Adrenal gland (tissue), 12 donors: ENCODE data around the gene ARFIP1. TPM values are rescaled to one million over a fixed set of nuclear protein-coding genes. Genes with fewer than 3 reads are reported as not detected.

Source experiments
- DNase-seq, 7 donors: peaks; one replicate each; pipeline ENCODE4 v3.0.0-alpha.2; 2019 to 2020
- H3K27ac ChIP-seq, 5 donors: fragments of 200-600 bp; sonication (generic) in 4 of 5; 1 replicate in 3 of 5; 2 replicates in 2 of 5; pipeline versions ENCODE4 v1.5.1 to v1.8.0; 2016 to 2020; ENCODE audit warnings: mild to moderate bottlenecking in 1 of 5
- H3K27me3 ChIP-seq: fragments of 200-600 bp; 2 replicates; pipeline ENCODE4 v1.8.0; 2021
- H3K36me3 ChIP-seq, 2 donors: fragments of 200-600 bp; replicated peaks in 1 of 2; 1 replicate in 1 of 2; 2 replicates in 1 of 2; pipeline versions ENCODE4 v1.5.1 to v1.8.0; 2018 to 2022
- H3K4me1 ChIP-seq, 2 donors: fragments of 200-600 bp; replicated peaks in 1 of 2; 1 replicate in 1 of 2; 2 replicates in 1 of 2; pipeline versions ENCODE4 v1.5.1 to v1.8.0; 2018 to 2021
- H3K4me3 ChIP-seq, 4 donors: fragments of 200-600 bp; sonication (generic) in 3 of 4; one replicate each; pipeline ENCODE4 v1.5.1; 2016 to 2018
- H3K9me3 ChIP-seq, 3 donors: fragments of 200-600 bp; sonication (generic) in 1 of 3; replicated peaks in 1 of 3; 1 replicate in 2 of 3; 2 replicates in 1 of 3; pipeline versions ENCODE4 v1.5.1 to v1.8.0; 2016 to 2021
- POLR2A ChIP-seq, 2 donors: fragments of 450-650 bp; IDR thresholded peaks; one replicate each; pipeline ENCODE4 v1.6.1; 2017; ENCODE audit warnings: antibody characterized with exemption in 2 of 2, mild to moderate bottlenecking in 2 of 2, moderate library complexity in 1 of 2
- WGBS, 4 donors: extraction: QIAGEN DNeasy Blood & Tissue Kit in 2 of 4; methylation state at CpG; one replicate each; pipeline versions ENCODE4 v1.1.5 to v1.1.7; 2013 to 2017; 5-methylcytosine and 5-hydroxymethylcytosine counted together
- intact Hi-C, 2 donors: fragments of 100-400 bp; cut with DNase I; formaldehyde crosslinking; loops; one replicate each; pipeline versions ENCODE4 v1.14.1 to v1.15.0; 2022 to 2023
- polyA plus RNA-seq, 3 donors: library from polyadenylated mRNA; stranded (reverse); fragments of 200-250 nt in 2 of 3; fragments of 350-450 nt in 1 of 3; fragmentation: Illumina TruSeq in 1 of 3; extraction: RNeasy Lipid Tissue Mini Kit (QIAGEN cat#74804) in 1 of 3; gene quantifications; one replicate each; pipeline ENCODE4 v1.2.3, GENCODE V29; 2013 to 2014
- total RNA-seq, 9 donors: library from RNA; depleted of rRNA in 4 of 9; stranded (reverse); fragments of >200 nt in 4 of 9; fragments of 120-200 nt in 1 of 9; fragmentation: NEBNext Ultra II Directional in 1 of 9; extraction: Animal tissue kit (Norgen Biotek cat#: 25700) in 1 of 9; gene quantifications; one replicate each; pipeline versions ENCODE4 v1.1.0 to v1.2.4, GENCODE V29; 2013 to 2023
- TF ChIP-seq, protein P1 (sequence below), 6 experiments: fragments of 450-650 bp in 4 of 6; fragments of 200-600 bp in 2 of 6; sonication (generic) in 1 of 6; IDR thresholded peaks; 1 replicate in 5 of 6; 2 replicates in 1 of 6; pipeline versions ENCODE4 v1.5.1 to v1.8.0; 2016 to 2021; ENCODE audit warnings: antibody characterized with exemption in 6 of 6, mild to moderate bottlenecking in 2 of 6, moderate library complexity in 1 of 6
- donor health status: healthy with polysubstance abuse.
- donor health status: Bipolar disorder and iron deficiency.
- donor health status: DM: yes; HTN: yes; CAD: no.
- donor health status: DM: no; HTN: no; CAD: no.
- donor health status: DM: no; HTN: no; CAD: no.
- donor health status: DM: yes; HTN: yes; CAD: no.

The ARFIP1 gene
- total and polyA plus RNA-seq, 12 donors, result 15.2 to 43.3 (median 28.3) TPM

- 12 to 33% (median 24%) methylated on average over 1 of the region's 1 CpG for WGBS, 4 donors
- H3K36me3 ChIP-seq, result no peaks in the 10 kb centered on the region
- peak overlapping the region in 3 of 5 donors; percentile 11 to 26 (median 19) for H3K27ac ChIP-seq
- TF ChIP-seq, protein P1, sequence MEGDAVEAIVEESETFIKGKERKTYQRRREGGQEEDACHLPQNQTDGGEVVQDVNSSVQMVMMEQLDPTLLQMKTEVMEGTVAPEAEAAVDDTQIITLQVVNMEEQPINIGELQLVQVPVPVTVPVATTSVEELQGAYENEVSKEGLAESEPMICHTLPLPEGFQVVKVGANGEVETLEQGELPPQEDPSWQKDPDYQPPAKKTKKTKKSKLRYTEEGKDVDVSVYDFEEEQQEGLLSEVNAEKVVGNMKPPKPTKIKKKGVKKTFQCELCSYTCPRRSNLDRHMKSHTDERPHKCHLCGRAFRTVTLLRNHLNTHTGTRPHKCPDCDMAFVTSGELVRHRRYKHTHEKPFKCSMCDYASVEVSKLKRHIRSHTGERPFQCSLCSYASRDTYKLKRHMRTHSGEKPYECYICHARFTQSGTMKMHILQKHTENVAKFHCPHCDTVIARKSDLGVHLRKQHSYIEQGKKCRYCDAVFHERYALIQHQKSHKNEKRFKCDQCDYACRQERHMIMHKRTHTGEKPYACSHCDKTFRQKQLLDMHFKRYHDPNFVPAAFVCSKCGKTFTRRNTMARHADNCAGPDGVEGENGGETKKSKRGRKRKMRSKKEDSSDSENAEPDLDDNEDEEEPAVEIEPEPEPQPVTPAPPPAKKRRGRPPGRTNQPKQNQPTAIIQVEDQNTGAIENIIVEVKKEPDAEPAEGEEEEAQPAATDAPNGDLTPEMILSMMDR (IDR thresholded peaks at IDR 0.05), result no peak
- TF ChIP-seq POLR2A (IDR thresholded peaks at IDR 0.05), result no peak
- H3K27me3 ChIP-seq, result no peaks in the 10 kb centered on the region
- intact Hi-C loops, result no loop called here
- peaks cover 8 to 23% of the 10 kb centered on the region in 2 donors for H3K4me1 ChIP-seq
- no peak overlapping the region for H3K4me3 ChIP-seq
- H3K9me3 ChIP-seq, result no peaks in the 10 kb centered on the region
- no peak for DNase-seq
Measured at GRCh38 chr4:152961773-152962115, 182.0 kb downstream of the ARFIP1 start.

Other genes starting within 250 kb of the ARFIP1 start
- 10 to 100 TPM; 23.6 to 55.5 (median 31.6) TPM for gene FBXW7, start 243.9 kb upstream of the ARFIP1 start, total RNA-seq
- gene FBXW7, start 243.9 kb upstream of the ARFIP1 start, polyA plus RNA-seq, result 10 to 100 TPM; 17.6 to 27.0 (median 19.1) TPM
- 1 to 10 TPM in 1 of 9 donors, under 1 TPM in 7, not detected in 1; 0.11 to 3.6 (median 0.70) TPM for gene TMEM154, start 100.0 kb upstream of the ARFIP1 start, total RNA-seq
- gene TMEM154, start 100.0 kb upstream of the ARFIP1 start, polyA plus RNA-seq, result under 1 TPM; 0.10 to 0.22 (median 0.16) TPM
- gene TIGD4, start 224 bp upstream of the ARFIP1 start, total RNA-seq, result 1 to 10 TPM in 1 of 9 donors, under 1 TPM in 7, not detected in 1; 0.28 to 2.0 (median 0.35) TPM
- gene TIGD4, start 224 bp upstream of the ARFIP1 start, polyA plus RNA-seq, result under 1 TPM; 0.08 to 0.60 (median 0.10) TPM
- under 1 TPM; 0.09 to 0.92 (median 0.32) TPM for gene FHDC1, start 156.4 kb downstream of the ARFIP1 start, total RNA-seq
- gene FHDC1, start 156.4 kb downstream of the ARFIP1 start, polyA plus RNA-seq, result 1 to 10 TPM in 1 of 3 donors, under 1 TPM in 2; 0.27 to 1.2 (median 0.47) TPM